HG03378 (cell line): ENCODE measurements around the gene ATPAF2.

Experiments
- ATAC-seq: cut with Tn5 transposase; IDR thresholded peaks from one replicate; pipeline ENCODE4 v1.9.1; 2021; ENCODE audit warnings: mild to moderate bottlenecking, moderate library complexity; ENCODE audit not compliant: unreplicated experiment

ATPAF2 gene

GRCh38 chr17:18038861-18039534 lies at the start of gene ATPAF2, which contains the start of gene GID4:
TSS of gene ATPAF2 (minus strand) at chr17:18039168. CDS start at chr17:18039013, 155 bp downstream.
TSS of gene GID4 (plus strand) at chr17:18039408. CDS start at chr17:18039465, 57 bp downstream.
- peak; percentile 79 for ATAC-seq

DNA sequence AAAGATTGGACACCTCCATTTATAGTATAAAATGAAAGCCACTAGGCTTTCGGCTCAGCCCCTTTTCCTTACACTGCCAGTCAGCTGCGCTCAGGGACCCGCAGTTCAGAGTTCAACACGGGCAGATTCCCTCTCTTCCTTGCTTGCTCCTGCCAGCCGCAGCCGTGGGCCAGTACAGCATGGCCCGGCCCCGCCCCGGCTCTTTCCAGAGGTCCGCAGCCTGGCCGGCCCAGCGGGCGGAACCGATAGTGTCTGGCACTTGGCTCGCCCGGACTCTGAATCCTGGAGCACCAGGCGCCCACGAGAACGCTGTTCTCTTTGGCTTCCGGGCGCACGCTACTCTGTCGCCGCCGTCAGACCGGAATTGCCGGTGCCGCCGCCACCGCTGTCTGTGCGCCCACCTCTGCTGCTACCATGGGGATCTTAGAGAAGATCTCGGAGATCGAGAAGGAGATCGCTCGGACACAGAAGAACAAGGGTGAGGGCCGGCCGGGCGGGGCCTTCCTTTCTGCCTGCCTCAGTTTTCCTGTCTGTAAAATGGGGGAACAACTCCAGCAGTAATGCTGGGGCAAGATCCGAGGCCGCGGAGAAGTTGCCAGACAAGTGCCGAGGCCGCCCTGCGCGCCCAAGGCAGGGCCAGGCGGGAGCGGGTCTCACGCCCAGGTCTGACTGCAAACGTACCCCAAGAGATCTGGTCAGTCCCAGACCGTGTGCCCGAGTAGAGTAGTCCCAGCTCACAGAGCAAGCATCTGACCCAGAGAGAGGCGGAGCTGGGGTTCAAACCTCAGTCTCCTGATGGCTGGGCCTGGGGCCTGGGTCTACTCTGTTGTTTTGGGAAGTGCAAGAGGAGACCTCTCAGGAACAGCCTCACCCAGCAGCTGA lies 48.9 kb upstream of the ATPAF2 start, which contains the start of gene DRG2:
Gene DRG2 (plus strand): TSS at position 339 of the 882 bp plus-strand sequence. CDS start 76 bp downstream, at position 415.
- peak; percentile 76 for ATAC-seq

DNA sequence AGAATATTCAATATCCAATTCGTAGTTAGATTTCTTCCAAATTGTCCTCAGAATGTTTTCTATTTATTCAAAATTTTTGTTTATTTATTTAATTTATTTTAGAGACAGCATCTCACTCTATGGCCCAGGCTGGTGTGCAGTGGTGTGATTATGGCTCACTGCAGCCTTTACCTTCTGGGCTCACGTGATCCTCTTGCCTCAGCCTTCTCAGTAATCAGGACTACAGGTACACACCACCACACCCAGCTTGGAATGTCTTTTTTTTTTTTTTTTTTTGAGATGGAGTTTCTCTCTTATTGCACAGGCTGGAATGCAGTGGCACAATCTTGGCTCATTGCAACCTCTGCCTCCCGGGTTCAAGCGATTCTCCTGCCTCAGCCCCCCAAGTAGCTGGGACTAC lies 45.3 kb upstream of the ATPAF2 start:
- no peak for ATAC-seq

DNA sequence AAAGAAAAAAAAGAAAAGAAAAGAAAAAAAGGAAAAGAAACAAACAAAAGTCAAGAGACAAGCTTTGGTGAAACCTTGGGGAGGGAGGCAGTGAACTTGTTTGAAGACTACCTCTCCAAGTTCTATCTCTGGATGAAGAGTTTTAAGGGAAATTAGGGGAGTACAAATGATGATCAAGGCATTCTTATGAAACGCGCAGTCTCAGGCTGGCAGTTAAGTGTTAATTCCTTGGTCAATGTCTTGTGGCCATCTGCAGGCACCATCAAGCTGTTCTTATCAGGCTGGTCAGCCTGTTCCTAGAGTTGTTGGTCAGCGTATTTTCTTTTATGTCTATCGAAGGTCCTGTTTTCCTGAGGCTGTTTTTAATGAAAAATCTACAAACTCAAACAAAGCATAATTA lies 40.6 kb upstream of the ATPAF2 start:
- ATAC-seq: no peak

DNA sequence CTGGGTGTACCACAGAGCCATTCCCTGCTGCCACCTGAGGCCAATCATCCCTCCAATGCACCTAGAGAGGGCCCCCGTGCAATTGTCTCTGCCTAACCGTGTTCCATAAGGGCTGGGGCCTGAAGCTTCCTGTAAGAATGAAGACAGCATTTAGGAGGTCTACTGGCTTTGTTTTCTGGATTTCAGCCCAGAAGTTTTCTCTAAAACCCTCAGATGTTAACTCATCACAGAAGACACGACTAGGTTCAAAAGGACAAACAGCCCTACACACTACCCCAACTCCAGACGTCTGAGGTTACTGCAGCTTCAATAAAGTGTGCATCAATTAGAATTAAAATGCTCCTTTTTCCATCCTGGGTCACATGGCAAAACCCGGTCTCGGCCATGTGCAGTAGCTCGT lies 38.0 kb upstream of the ATPAF2 start:
- no peak for ATAC-seq

GRCh38 chr17:18074566-18075272 lies 35.8 kb upstream of the ATPAF2 start:
- ATAC-seq: no peak

GRCh38 chr17:18071751-18072150 lies 32.8 kb upstream of the ATPAF2 start:
- ATAC-seq: no peak

DNA sequence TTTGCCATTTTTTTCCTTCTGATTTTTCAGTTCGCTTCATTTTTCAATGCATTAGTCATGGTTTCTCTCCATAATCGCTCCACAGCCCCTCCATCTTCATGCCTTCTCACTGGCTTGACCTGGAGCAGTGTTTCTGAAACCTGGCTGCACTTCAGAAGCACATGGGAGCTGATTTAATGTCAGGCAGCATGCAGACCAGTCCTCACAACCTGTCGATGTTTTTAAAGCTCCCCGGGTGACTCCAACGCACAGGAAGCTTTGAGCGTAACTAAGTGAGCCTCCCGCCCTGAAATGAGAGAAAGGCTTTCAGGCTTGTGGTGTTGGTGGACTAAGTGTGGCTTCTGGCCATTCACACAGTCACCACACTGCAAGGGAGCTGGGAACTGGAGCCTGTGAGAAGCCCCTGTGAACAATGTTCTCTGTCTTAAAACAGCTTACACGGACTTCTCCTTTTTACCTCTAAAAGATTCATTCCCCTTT lies 31.9 kb upstream of the ATPAF2 start:
- ATAC-seq: no peak

GRCh38 chr17:18069101-18069500 lies 30.1 kb upstream of the ATPAF2 start:
- no peak for ATAC-seq

GRCh38 chr17:18066866-18067265 lies 27.9 kb upstream of the ATPAF2 start:
- ATAC-seq: no peak

GRCh38 chr17:18065546-18065945 lies 26.6 kb upstream of the ATPAF2 start:
- no peak for ATAC-seq

- no peak for ATAC-seq
Observed at GRCh38 chr17:18064053-18064452, 25.1 kb upstream of the ATPAF2 start.

DNA sequence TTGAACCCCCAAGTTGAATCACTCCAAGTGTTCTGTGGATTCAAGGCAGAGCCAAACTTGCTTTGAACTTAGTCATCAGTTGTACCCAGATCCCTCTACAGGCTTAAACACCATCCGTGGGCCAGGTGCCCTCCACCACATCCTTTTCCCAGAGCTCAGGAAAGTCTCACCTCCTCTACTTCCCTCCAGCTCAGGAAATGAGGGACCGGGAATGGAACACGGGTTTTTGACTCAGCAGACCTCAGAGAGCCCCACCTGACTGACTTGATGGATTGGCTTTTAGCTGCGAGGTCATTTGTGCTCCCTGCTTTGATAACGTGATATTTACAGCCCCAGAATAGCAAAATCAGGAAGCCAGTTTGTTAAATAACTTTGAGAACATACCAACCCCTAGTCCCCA lies 20.3 kb upstream of the ATPAF2 start:
- no peak for ATAC-seq

DNA sequence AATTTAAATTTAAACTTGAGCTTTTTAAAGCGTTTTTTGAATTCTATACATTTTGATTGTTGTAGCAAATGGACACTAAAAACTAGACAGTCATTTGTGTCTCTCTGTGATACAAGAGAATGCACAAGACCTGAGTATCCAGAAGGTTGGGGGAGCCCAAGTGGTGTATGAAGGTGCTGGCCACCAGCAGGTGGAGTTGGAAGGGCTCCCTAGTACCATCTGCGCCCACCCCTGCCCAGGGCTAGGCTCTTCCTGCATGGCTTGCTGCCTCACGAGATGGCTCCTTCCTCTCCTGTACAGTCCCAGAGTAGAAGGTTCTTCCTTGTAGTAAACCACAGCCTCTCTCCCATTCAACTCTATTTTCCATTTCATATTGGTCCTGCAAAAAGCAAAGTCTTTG lies 17.2 kb upstream of the ATPAF2 start:
- no peak for ATAC-seq

GRCh38 chr17:18055597-18055996 lies 16.6 kb upstream of the ATPAF2 start:
- ATAC-seq: no peak

DNA sequence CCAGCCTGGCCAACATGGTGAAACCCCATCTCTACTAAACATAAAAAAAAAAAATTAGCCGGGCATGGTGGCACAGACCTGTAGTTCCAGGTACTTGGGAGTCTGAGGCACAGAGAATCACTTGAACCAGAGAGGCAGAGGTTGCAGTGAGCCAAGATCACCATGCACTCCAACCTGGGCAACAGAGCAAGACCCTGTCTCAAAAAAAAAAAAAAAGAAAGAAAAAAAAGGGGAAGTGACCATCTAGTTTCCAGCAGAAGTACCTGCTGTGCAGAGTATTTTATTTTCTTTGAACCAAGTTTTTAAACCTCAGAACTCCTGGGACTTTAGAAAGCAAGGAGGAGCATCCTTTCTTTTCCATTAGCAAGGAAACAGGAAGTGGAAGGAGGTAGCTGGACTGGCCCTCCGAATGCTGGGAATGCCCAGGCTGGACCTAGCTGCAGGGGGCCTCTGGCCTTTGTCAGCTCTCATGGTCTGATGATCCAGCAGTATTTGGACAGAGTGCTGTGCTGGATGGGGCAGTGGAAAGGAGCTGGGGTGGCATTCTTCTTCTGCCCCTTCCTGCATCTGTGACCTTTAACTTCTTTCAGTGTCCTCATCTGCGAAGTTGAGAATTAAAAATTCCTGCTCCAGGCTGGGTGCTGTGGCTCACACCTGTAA lies 6.9 kb upstream of the ATPAF2 start:
- ATAC-seq: no peak

- ATAC-seq: no peak
Observed at GRCh38 chr17:18044609-18045008, 5.6 kb upstream of the ATPAF2 start.

DNA sequence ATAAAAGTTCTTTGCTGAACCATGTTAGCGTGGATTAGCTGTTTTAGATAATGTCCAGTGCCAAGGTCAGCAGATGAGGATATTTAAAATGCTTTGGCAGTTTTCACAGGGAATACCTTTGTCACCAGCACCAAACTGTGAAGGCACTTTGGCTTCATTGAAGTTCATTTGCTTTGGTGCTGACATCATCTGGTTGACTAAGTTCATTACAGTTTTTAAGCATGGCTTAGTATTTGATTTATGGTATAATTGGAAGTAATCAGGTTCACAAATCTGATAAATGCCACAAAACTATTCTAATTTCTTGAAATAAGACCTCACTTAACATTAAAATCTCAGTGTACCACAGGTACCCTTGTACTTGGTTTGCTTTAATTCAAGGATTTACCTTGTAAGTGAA lies 4.5 kb upstream of the ATPAF2 start:
- ATAC-seq: no peak

DNA sequence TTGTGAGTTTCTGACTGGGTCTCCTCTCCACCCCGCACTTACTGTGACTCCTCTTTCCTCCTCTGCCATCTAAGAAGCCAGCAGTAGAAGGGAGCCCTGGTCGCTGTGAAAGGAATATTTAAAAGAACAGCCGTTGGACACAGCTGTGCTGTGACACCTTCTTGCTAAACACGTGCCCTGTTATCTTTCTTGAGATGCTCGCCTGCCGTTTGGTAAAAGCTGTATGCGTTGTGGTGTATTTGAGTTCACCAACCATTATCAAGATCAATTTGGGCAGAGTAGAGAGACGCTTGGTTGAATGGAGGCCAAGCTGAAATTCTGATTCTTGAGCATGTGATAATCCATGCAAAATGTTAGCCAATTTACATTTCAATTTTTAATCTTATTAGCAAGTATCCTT lies 4.0 kb upstream of the ATPAF2 start:
- no peak for ATAC-seq

DNA sequence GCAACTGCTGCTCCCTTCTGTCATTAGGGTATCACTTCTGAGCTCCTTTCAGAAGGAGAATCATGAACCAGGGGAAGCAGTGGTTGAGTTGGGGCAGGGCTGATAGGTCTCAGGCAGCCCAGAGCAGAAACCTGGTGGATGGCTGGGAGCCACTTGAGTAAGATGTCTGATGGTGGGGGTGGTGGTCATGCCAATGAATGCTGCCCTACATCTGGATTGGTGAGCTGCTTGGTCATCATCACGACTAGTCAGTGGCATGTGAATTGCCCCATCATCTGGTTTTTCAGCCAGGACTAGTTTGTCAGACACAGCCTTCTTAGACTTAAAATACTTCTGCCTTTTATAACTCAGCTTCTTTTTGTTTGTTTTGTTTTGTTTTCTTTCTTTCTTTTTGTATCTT lies 2.8 kb upstream of the ATPAF2 start:
- no peak for ATAC-seq
